Measurements from ENCODE around the gene TIMM44. TPM values are rescaled to one million over a fixed set of nuclear protein-coding genes. Genes with fewer than 3 reads are reported as not detected.

Gene TIMM44
- total and polyA plus RNA-seq, 3 donors from 2014 or later: 33.8 to 71.2 (median 68.0) TPM

- WGBS, 2 donors: 86 to 93% methylated on average over 10 of the region's 10 CpGs
- Histone ChIP-seq H3K9me3 (no peaks in the 10 kb centered on the region), H3K4me3 (no peak overlapping the region), H3K36me3 (ENCODE audit: low read depth, missing control alignments) (no peaks in the 10 kb centered on the region), H3K27me3 (no peaks in the 10 kb centered on the region), H3K27ac (no peak overlapping the region), H3K4me1 (peaks cover 24% of the 10 kb centered on the region)
- intact Hi-C loops (cut with DNase I; ENCODE audit: low total_unique reads): no loop called here
- no peak for DNase-seq
- TF ChIP-seq CTCF (IDR thresholded peaks at IDR 0.05) (no peak), POLR2A (IDR thresholded peaks at IDR 0.05) (no peak)
Observed at GRCh38 chr19:7905859-7906258, 37.6 kb downstream of the TIMM44 start.

GRCh38 chr19:7905268-7905667 is 38.2 kb downstream of the TIMM44 start:
- Histone ChIP-seq H3K4me1 (peaks cover 24% of the 10 kb centered on the region), H3K9me3 (no peaks in the 10 kb centered on the region), H3K27ac (no peak overlapping the region), H3K4me3 (no peak overlapping the region), H3K36me3 (ENCODE audit: low read depth, missing control alignments) (no peaks in the 10 kb centered on the region), H3K27me3 (no peaks in the 10 kb centered on the region)
- WGBS, 2 donors: 63 to 73% methylated on average over 7 to 9 of the region's 10 CpGs
- no peak for DNase-seq
- TF ChIP-seq POLR2A (IDR thresholded peaks at IDR 0.05): no peak
- no peak for TF ChIP-seq CTCF (IDR thresholded peaks at IDR 0.05)
- intact Hi-C loops (cut with DNase I; ENCODE audit: low total_unique reads): no loop called here

DNA sequence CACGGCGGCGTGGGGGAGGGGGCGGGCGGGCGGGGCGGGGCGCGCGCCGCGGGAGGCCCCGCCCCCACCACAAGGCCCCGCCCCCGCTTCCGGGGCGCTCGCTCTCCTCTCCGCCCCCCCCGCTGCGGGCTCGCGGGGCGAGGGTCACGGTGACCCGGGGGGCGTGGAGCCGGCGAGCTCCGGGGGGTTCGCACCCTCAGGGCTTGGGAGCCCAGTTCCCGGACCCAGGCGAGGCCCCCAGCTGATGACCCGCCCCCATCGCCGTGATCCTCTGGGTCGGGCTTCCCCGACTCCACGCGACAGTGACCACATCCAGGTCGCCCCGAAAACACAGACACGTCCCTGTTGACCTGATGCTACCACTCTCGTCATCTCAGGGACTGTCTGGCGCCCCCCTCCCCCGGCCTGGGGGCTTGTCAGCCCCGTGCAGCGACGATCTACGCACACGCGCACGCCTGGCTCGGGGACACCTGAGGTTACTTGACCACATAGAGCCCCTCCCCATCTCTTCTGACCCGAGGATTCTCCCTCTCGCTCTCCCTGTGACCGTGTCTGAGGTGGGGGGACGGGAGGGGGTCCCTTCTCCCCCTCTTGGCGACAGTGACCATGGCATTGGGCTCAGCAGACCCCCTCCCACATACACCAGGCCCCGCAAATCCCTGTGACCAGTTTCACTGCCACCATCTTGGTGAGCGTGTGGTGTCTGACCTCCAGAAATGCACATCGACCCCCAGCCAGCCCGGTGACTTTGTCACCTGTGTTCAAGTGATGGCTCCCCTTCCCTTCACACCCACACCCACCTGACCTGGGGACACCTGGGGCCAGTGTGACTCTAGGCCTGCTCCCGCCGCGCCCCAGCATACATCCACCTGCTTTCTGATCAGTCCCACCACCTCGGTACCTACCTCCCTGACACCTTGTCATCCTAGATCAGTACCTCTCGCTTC is 39.1 kb downstream of the TIMM44 start:
- H3K36me3 ChIP-seq (ENCODE audit: low read depth, missing control alignments): no peaks in the 10 kb centered on the region
- H3K27ac ChIP-seq: peak overlapping the region; percentile 90 to 92
- H3K4me3 ChIP-seq: peak overlapping the region; percentile 81 to 91
- intact Hi-C loops (cut with DNase I; ENCODE audit: low total_unique reads): no loop called here
- no peak for DNase-seq
- no peaks in the 10 kb centered on the region for H3K27me3 ChIP-seq
- no peak for TF ChIP-seq CTCF (IDR thresholded peaks at IDR 0.05)
- peaks cover 24% of the 10 kb centered on the region for H3K4me1 ChIP-seq
- H3K9me3 ChIP-seq: no peaks in the 10 kb centered on the region
- WGBS, 2 donors: 7 to 26% methylated on average over 15 to 65 of the region's 68 CpGs

DNA sequence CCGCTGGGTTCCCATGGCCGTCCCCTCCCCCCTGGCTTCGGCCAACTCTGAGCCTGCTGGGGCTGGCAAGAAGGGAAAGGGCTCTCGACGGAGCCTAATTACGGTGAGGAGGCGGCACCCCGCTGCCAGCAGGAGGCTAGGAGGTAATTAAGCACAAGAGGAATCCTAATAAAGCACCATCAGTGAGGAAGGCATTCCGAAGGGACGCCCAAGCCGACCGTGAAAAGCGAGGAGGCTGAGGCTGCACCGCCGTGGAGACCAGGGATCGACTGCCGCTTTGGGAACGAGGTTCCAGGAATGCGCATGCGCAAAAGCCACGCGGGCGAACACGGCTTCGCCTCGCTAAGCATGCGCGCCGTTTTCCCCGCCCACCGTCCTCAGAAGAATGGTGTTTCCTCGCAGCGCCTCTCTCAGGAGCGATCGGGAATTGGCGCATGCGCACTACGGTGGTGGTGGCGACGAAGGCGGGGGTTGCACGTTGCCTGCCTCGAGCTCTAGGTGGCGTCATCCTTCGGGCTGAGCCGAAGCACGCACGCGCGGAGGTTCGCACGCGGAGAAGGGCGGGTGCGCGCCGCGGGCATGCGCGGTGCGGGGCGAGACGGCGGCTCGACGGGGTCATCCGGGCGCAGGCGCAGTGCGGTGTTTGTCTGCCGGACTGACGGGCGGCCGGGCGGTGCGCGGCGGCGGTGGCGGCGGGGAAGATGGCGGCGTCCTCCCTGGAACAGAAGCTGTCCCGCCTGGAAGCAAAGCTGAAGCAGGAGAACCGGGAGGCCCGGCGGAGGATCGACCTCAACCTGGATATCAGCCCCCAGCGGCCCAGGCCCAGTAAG is 40.0 kb downstream of the TIMM44 start, which contains the start of gene MAP2K7:
MAP2K7 (plus strand) TSS at position 634 of the 830 bp plus-strand sequence; CDS start at position 702, 68 bp downstream.
- Histone ChIP-seq H3K9me3 (no peaks in the 10 kb centered on the region), H3K27ac (peak within 1 kb of the TSS; percentile 90 to 92), H3K36me3 (ENCODE audit: low read depth, missing control alignments) (no peaks in the 10 kb centered on the region), H3K4me1 (peaks cover 24% of the 10 kb centered on the region), H3K4me3 (peak within 1 kb of the TSS; percentile 81 to 91), H3K27me3 (no peaks in the 10 kb centered on the region)
- peak; percentile 99 for DNase-seq
- intact Hi-C loops (cut with DNase I; ENCODE audit: low total_unique reads): no loop called here
- TF ChIP-seq POLR2A (IDR thresholded peaks at IDR 0.05): peak; percentile 21
- peak; percentile 38 to 78 (median 75) for TF ChIP-seq CTCF (IDR thresholded peaks at IDR 0.05)
- WGBS, 2 donors: 0 to 1% methylated on average over 17 to 59 of the region's 89 CpGs

All from testis (tissue), 3 donors.